ENCODE results near the gene TCERG1L.
"Not testable (repeated sequence)": the region's sequence is repeated elsewhere in the genome, so short reads cannot be mapped to it uniquely, and the experiment has no call there.

The TCERG1L gene

DNA sequence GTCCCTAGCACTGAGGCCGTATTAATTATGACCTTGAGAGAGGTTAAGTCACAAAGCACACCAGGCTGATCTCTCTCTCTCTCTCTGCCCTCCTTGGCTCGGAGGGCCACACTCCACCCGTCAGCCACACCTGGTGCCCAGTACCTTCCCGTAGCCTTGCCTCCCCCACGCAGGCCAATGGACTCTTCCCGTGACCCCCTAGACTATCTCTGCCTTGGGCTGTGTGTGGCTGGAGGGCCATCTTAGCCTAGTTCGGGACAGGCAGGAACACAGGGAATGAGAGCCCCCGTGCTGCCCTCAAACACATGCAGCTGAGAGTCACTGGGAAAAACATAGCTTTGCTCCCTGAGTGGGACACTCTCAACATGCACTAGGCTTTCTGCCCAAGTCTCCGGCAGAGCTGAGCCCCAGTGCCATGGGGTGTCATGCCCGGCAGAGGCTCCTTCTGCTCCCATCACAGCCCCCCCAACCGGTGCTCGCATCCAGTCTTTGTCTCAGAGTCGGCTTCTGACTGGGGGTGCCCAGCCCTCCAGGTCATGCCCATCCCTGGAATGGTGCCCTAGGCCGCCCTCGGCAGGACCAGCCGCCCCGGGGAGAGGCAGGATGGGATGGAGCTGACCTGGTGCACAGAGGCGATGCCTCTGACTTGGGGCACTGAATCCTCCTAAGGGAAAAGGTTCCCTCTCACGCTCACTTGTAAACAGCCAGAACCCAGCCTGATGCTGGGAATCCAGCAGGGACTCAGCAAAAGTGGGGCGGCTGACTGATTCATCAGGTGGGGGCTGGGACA, 63.0 kb downstream of the TCERG1L start:
- no peak for DNase-seq (ENCODE audit: low read depth)

DNA sequence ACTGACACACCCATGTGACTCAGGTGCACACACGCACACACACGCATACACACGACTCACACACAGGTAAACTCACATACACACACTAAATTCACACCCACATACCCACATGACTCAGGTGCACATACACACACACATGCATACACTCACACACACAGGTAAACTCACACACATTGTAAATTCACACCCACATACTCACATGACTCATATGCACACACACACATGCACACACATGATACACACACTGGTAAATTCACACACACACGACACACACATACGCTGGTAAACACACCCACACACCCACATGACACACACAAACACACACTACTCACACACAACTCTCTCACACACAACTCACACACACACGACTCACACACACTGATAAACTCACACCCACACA, 63.6 kb downstream of the TCERG1L start:
- DNase-seq (ENCODE audit: low read depth): no peak

DNA sequence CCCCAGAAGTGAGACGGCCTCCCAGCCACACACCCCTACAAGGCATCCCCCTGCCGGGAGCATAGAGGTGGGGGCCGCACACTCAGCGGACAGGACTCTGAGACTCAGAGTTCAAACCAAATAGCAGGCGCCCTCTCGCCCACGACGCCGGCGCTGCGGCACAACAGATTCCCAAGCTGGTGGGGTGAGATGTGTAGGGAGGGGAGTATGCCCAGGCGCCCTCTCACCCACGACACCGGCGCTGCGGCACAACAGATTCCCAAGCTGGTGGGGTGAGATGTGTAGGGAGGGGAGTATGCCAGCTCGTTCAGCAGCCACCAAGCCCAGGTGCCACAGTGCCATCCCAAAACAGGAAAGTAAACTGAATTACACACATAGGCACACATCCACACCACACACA, 64.7 kb downstream of the TCERG1L start:
- DNase-seq (ENCODE audit: low read depth): no peak

GRCh38 chr10:131246089-131246488, 65.4 kb downstream of the TCERG1L start:
- DNase-seq (ENCODE audit: low read depth): no peak

- no peak for DNase-seq (ENCODE audit: low read depth)
Measured at GRCh38 chr10:131245475-131246059, 66.0 kb downstream of the TCERG1L start.

GRCh38 chr10:131244836-131245235, 66.7 kb downstream of the TCERG1L start:
- no peak for DNase-seq (ENCODE audit: low read depth)

GRCh38 chr10:131243076-131243475, 68.4 kb downstream of the TCERG1L start:
- no peak for DNase-seq (ENCODE audit: low read depth)

- DNase-seq (ENCODE audit: low read depth): no peak
Measured at GRCh38 chr10:131242007-131242406, 69.5 kb downstream of the TCERG1L start.

DNA sequence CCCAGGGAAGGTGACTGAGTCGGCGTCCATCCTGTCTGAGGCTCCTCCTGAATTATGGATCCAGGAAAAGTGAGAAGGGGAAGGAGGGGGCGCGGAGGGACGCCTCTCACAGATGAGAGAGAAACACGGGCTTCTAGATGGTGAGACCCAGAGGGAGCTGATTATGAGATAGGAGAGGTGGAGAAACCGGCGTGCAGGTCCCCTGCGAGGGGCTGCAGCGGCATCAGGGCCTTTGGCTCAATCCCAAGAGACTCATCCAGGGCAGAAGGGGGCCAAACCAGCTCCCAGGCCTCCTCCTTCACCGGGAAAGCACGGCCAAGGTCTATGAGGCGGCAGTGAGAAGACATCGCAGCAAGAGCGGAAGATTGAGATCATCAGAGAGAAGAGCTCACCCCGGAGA, 70.8 kb downstream of the TCERG1L start:
- DNase-seq (ENCODE audit: low read depth): no peak

DNA sequence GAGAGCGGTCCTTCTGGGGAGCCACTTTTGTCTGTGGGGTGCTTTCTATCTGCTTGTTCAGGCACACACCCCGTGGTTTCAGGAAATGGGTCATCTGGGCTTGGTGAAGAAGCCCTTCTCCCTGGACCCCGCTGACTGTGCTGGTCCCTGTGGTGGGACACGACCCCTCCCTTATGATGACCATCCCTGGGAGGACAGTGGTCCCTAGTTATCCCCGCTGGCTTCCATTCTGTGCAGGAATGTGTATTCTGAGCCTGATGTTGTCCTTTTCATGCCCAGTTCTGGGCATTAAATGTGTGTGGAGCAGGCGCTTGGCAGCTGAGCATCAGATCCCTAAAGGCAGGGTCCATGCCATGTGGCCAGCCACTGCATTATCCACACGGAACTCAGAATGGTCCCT, 71.6 kb downstream of the TCERG1L start:
- DNase-seq (ENCODE audit: low read depth): no peak

GRCh38 chr10:131239450-131239849, 72.1 kb downstream of the TCERG1L start:
- DNase-seq (ENCODE audit: low read depth): no peak

GRCh38 chr10:131238669-131239280, 72.7 kb downstream of the TCERG1L start:
- DNase-seq (ENCODE audit: low read depth): no peak

- no peak for DNase-seq (ENCODE audit: low read depth)
Measured at GRCh38 chr10:131237991-131238651, 73.4 kb downstream of the TCERG1L start.

DNA sequence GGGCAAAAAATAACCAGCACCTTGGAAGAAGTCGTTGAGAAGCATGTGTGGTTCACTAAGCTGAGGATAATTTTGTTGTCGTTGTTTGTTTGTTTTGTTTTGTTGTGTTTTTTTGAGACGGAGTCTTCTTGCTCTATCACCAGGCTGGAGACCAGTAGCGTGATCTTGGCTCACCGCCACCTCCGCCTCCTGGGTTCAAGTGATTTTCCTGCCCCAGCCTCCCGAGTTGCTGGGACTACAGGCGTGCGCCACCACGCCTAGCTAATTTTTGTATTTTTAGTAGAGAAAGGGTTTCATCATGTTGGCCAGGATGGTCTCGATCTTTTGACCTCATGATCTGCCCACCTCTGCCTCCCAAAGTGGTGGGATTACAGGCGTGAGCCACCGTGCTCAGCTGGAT, 76.9 kb downstream of the TCERG1L start:
- DNase-seq (ENCODE audit: low read depth): not testable (repeated sequence)

DNA sequence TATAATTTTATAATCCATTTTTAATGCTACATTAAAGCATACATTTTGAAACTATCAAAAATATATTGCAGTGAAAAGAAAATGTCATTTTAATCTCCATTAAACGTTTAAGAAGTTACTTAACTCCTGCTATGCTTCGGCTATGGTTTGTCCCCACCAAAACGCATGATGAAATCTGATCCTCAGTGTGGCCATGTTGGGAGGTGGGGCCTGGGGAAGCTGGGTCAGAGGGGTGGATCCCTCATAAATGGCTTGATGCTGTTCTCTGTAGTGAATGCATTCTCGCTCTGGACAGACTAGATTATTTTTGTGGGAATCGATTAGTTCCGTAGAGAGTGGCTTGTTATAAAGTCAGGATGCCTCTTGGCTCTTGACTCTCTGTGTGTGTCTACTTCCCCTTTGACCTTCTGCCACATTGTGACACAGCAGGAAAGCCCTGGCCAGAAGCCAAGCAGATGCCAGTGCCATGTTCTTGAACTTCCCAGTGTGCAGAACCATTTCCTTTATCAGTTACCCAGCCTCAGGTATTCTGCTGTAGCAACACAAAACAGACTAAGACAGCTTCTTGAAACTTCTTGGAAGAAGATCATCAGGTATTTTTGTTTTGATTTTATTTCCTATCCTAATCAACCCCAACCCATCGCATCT, 77.8 kb downstream of the TCERG1L start:
- no peak for DNase-seq (ENCODE audit: low read depth)

DNA sequence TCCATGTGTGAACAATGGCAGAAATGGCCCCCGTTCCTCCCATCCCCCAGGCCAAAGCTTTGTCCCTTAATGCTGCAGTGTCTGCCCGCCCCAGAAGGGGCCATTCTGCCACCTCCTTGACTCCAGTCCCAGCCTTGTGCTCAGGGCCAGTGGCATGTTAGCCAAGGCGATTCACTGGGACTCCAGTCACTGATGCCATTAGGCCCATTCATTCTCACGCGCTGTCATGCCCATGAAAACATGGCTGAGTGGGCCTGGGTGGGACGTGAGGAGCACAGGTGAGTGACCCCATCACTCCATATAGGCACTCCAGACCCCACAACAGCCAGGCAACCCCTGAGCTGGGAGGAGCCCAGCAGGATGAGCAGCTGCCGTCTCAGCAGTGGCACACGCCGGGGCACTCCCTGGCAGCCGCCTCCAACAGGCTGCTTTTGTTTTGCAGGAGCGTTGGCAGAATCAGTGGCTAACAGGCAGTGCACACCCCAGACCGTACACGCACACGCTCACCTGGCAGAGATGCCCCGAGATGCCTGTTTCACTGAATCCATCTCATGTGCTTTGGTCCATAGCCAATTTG, 79.5 kb downstream of the TCERG1L start:
- DNase-seq (ENCODE audit: low read depth): no peak

- no peak for DNase-seq (ENCODE audit: low read depth)
Measured at GRCh38 chr10:131231323-131231964, 80.1 kb downstream of the TCERG1L start.

DNA sequence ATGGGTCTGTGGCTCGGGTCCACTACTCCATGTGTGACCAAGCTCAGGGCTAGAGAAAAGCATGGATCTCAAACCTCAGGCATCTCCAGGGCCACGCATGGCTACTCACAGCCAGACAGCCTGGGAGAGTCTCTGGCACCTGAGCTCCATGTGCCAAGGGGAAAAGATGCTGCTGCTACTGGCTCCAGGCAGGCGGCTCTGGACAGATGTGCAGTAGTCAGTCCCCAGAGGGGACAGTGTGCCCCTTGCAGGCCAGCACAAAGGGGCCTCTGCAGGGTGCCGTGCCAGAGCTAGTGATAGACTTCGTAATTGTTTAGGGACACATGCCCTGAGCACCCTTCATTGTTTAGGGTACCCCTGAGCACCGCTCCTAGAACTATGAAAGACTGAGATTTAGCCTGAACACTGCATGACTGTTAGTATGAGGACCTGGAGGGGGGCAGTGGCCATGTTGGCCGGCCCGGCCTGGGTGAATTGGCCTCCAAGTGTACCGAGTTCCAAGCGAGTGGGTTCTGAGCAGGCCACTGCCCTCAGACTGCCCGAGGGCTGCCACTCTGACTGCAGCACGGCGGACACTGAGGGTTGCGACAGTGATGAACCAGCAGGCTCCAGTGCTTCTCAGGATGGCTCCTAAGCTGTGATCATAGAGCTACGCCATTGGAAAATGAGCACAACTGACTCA, 80.7 kb downstream of the TCERG1L start:
- no peak for DNase-seq (ENCODE audit: low read depth)

DNA sequence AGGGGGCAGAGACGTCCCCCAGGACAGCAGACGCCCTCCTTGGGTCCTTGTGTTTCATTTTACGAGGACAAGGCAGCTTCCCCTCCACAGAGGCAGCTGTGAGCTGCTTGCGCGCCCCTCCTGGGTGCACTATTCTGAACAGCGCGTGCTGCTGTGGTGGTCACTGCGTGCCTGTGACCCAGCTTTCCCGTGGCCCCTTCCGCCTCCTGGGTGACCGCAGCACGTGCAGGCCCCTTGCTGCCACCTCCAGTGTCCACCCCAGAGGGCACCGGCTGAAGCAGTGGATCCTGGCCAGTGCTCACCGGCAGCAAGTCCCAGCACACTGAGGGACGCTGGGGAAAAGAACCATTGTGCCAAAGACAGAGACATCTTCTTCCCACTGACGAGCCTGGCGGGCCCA, 81.4 kb downstream of the TCERG1L start:
- DNase-seq (ENCODE audit: low read depth): no peak

DNA sequence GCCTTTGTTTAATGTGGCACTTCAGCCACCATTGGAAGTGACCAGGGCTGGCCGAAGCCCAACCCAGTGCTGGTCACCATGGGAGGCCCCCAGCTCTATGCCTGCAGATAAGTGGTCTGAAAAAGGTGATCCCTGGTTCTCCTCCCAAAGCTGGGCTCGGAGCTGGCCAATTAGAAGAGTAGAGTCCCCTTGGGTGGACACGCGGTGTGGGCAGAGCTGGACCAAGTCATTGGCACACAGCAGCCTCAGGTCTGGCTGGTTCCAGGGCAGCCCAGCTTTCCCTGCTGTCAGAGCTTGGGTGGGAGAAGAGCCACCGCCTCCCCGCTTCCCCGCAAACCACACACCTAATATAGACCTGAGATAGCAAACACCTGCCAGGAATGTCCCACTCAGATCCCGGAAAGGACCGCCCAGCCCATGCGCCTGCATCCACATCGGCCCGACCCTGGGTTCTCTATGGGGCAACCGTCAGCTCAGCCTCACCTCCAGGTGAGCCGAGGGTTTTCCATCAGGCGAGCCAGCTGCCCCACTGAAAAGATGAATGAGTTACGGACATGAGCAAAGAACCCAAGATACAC, 84.3 kb downstream of the TCERG1L start:
- no peak for DNase-seq (ENCODE audit: low read depth)

All from activated T-helper 1 cell treated with Interleukin-2 at 50 U/mL for 16 hours (primary cell).